A549 (cell line): ENCODE results near the gene DET1. TPM values are rescaled to one million over a fixed set of nuclear protein-coding genes. Genes with fewer than 3 reads are reported as not detected.

Experiments used
- ATAC-seq, 2 experiments: fragments of 200-7000 bp in 1 of 2; fragments of >200 bp in 1 of 2; cut with Nextera tagmentation in 1 of 2; cut with Tn5 transposase in 1 of 2; 3 replicates each; pipeline versions ENCODE4 v1.8.0 to v1.9.1; 2018 to 2020; ENCODE audit warnings: mild to moderate bottlenecking in 1 of 2, moderate library complexity in 1 of 2
- CTCF ChIA-PET: fragments of 300-600 bp; sonication (Branson Sonifier 250); formaldehyde crosslinking; extraction: SDS; loops from one replicate; lab custom pipeline; 2021; ENCODE audit warnings: antibody characterized with exemption, inconsistent platforms; lab: Yijun Ruan, JAX
- POLR2A ChIA-PET: fragments of 350-600 bp; formaldehyde crosslinking; extraction: SDS; loops from one replicate; lab custom pipeline; 2021; ENCODE audit warnings: antibody characterized with exemption, inconsistent platforms; lab: Yijun Ruan, JAX
- DNase-seq, 2 experiments: peaks; one replicate each; pipeline versions ENCODE4 v3.0.0 to v3.0.0-alpha.2; 2011 to 2016; ENCODE audit warnings: low read depth in 1 of 2, low spot score in 1 of 2
- FAIRE-seq: peaks from 2 replicates; lab custom pipeline; 2011; peaks lifted over from hg19 to GRCh38; lab: Jason Lieb, UNC
- H3K27ac ChIP-seq, 2 experiments: fragments of >200 bp; sonication (Bioruptor Twin); formaldehyde crosslinking; 3 replicates each; pipeline ENCODE4 v1.5.1; 2016 to 2017
- H3K4me1 ChIP-seq: fragments of >200 bp; sonication (Bioruptor Twin); formaldehyde crosslinking; 3 replicates; pipeline ENCODE4 v1.6.1; 2016
- H3K4me2 ChIP-seq: fragments of >200 bp; sonication (Bioruptor Twin); formaldehyde crosslinking; 3 replicates; pipeline ENCODE4 v1.6.1; 2016
- H3K4me3 ChIP-seq: fragments of >200 bp; sonication (Bioruptor Twin); formaldehyde crosslinking; 3 replicates; pipeline ENCODE4 v1.5.1; 2016
- H3K9me3 ChIP-seq: fragments of >200 bp; sonication (Bioruptor Twin); formaldehyde crosslinking; 3 replicates; pipeline ENCODE4 v1.6.1; 2016
- BHLHE40 ChIP-seq: IDR thresholded peaks from 2 replicates; pipeline ENCODE4 v1.6.1; 2012; ENCODE audit warnings: low read depth, low read length, inconsistent platforms
- CBX2 ChIP-seq: fragments of 200-600 bp; sonication (generic); IDR thresholded peaks from 2 replicates; pipeline ENCODE4 v1.6.1; 2016; ENCODE audit warnings: low read depth, mild to moderate bottlenecking, borderline replicate concordance
- CEBPB ChIP-seq, 2 experiments: fragments of >200 bp in 1 of 2; sonication (Bioruptor Twin) in 1 of 2; formaldehyde crosslinking in 1 of 2; IDR thresholded peaks; 2 replicates each; pipeline ENCODE4 v1.6.1; 2012 to 2016
- CHD2 ChIP-seq: fragments of 150-350 bp; IDR thresholded peaks from 2 replicates; pipeline ENCODE4 v1.6.1; 2014; ENCODE audit warnings: low read length; ENCODE audit not compliant: partially characterized antibody
- EHF ChIP-seq: fragments of 250-450 bp; sonication (Bioruptor Pico); IDR thresholded peaks from 2 replicates; pipeline ENCODE4 v1.5.0; 2020; ENCODE audit warnings: mild to moderate bottlenecking
- ELK1 ChIP-seq: fragments of 150-350 bp; IDR thresholded peaks from 2 replicates; pipeline ENCODE4 v1.6.1; 2014; ENCODE audit warnings: low read depth, mild to moderate bottlenecking, low read length
- EP300 ChIP-seq, 2 experiments: fragments of >200 bp; sonication (Bioruptor Twin); formaldehyde crosslinking; IDR thresholded peaks; 2 replicates in 1 of 2; 3 replicates in 1 of 2; pipeline ENCODE4 v1.6.1; 2016 to 2017
- FOSL2 ChIP-seq, 2 experiments: fragments of 450-650 bp in 1 of 2; fragments of >200 bp in 1 of 2; sonication (Bioruptor Twin) in 1 of 2; formaldehyde crosslinking; IDR thresholded peaks; 2 replicates each; pipeline versions ENCODE4 v1.5.0 to v1.6.1; 2016 to 2020; ENCODE audit warnings: mild to moderate bottlenecking in 1 of 2, moderate library complexity in 1 of 2
- FOXS1 ChIP-seq: fragments of 250-450 bp; sonication (Bioruptor Pico); IDR thresholded peaks from 2 replicates; pipeline ENCODE4 v1.5.0; 2020; ENCODE audit warnings: mild to moderate bottlenecking, moderate library complexity
- HOXB13 ChIP-seq: fragments of 250-450 bp; sonication (Bioruptor Pico); IDR thresholded peaks from 2 replicates; pipeline ENCODE4 v1.5.0; 2020; ENCODE audit warnings: low read depth, mild to moderate bottlenecking, moderate library complexity
- HOXB5 ChIP-seq: fragments of 250-450 bp; sonication (Bioruptor Pico); IDR thresholded peaks from 2 replicates; pipeline ENCODE4 v1.5.0; 2020; ENCODE audit warnings: mild to moderate bottlenecking, moderate library complexity
- KDM5A ChIP-seq: fragments of 200-600 bp; sonication (generic); IDR thresholded peaks from 2 replicates; pipeline ENCODE4 v1.6.1; 2016; ENCODE audit warnings: antibody characterized with exemption, mild to moderate bottlenecking
- MAFK ChIP-seq: fragments of 450-650 bp; IDR thresholded peaks from 2 replicates; pipeline ENCODE4 v1.6.1; 2014; ENCODE audit not compliant: partially characterized antibody
- MAX ChIP-seq: IDR thresholded peaks from 2 replicates; pipeline ENCODE4 v1.6.1; 2012
- PHF8 ChIP-seq: fragments of 200-600 bp; sonication (generic); IDR thresholded peaks from 2 replicates; pipeline ENCODE4 v1.6.1; 2016; ENCODE audit warnings: low read depth, mild to moderate bottlenecking, antibody characterized with exemption, moderate library complexity, borderline replicate concordance
- REST ChIP-seq: fragments of 200-600 bp; sonication (generic); IDR thresholded peaks from 2 replicates; pipeline ENCODE4 v1.6.1; 2016; ENCODE audit warnings: antibody characterized with exemption, mild to moderate bottlenecking, moderate library complexity
- RNF2 ChIP-seq: fragments of 200-600 bp; sonication (generic); IDR thresholded peaks from 2 replicates; pipeline ENCODE4 v1.6.1; 2016; ENCODE audit warnings: low read depth, mild to moderate bottlenecking, antibody characterized with exemption, moderate library complexity, borderline replicate concordance
- ZNF302 ChIP-seq: fragments of 250-450 bp; sonication (Bioruptor Pico); IDR thresholded peaks from 2 replicates; pipeline ENCODE4 v1.9.0; 2021; ENCODE audit warnings: inconsistent platforms, mild to moderate bottlenecking, moderate library complexity
- ZSCAN20 ChIP-seq: fragments of 250-450 bp; sonication (Bioruptor Pico); IDR thresholded peaks from 2 replicates; pipeline ENCODE4 v1.8.0; 2022; ENCODE audit warnings: mild to moderate bottlenecking, moderate library complexity
- WGBS: methylation state at CpG from one replicate; pipeline ENCODE4 v1.1.6; 2017; ENCODE audit errors: missing lambda C conversion rate; 5-methylcytosine and 5-hydroxymethylcytosine counted together
- polyA plus RNA-seq, 4 experiments: library from polyadenylated mRNA; depleted of rRNA in 3 of 4; stranded (reverse); fragments of >200 nt; fragmentation: RNase III in 1 of 4; extraction: RNeasy Plus Mini Kit Qiagen cat#74134 plus additional on column Dnase treatment in 1 of 4; gene quantifications; 2 replicates in 3 of 4; 3 replicates in 1 of 4; pipeline ENCODE4 v1.2.3, GENCODE V29; 2011 to 2017

Gene DET1
- polyA plus RNA-seq, 2 of the 4 experiments (the other 2 are of a cell fraction), result 3.9 to 12.4 TPM

DNA sequence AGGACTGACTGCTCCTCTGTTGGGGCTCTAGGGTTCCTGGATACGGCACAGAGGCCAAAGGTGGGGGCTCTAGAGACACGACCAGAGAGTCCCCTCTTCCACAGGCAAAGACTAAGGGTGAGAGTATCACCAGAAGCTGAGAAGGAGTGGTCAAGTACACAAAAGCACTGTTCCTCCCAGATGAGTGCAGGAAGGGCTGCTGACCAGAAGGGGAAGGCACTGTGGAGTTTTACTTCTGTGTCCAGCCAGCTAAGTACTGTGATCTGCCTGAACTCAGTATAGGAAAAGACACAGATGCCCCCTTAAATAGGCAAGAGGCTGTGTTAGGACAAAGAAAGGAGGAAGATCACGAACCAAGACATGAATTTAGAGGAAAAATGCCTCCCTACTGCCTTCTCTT lies 67.3 kb downstream of the DET1 start:
- CTCF ChIA-PET, result interaction anchor here (1.5 to 3.3 kb wide), 3 partner anchors 24 to 355 kb away, joined by 6 to 21 read pairs (median 17); no protein-coding TSS in a partner anchor
- Histone ChIP-seq H3K4me1 (no peaks in the 10 kb centered on the region), H3K27ac (no peak overlapping the region), H3K4me2 (no peak overlapping the region), H3K9me3 (no peaks in the 10 kb centered on the region), H3K4me3 (no peak overlapping the region)
- POLR2A ChIA-PET, result interaction anchor here (2.0 kb wide), 1 partner anchor 12 kb away, joined by 9 read pairs; the partner anchor contains the start of genes MRPL46 and MRPS11
- TF ChIP-seq FOXS1 (CRISPR knock-in tag), result no peak
- TF ChIP-seq ZNF302 (CRISPR knock-in tag), result no peak
- no peak for TF ChIP-seq ELK1
- no peak for TF ChIP-seq ZSCAN20
- no peak for TF ChIP-seq PHF8
- 79% methylated on average over 3 of the region's 3 CpGs for WGBS
- no peak for FAIRE-seq
- DNase-seq, result peak in 1 of 2 experiments; percentile 16
- peak in 1 of 2 experiments; percentile 64; a peak in 3 of 6 replicates for ATAC-seq

GRCh38 chr15:88477904-88478303 lies 68.6 kb downstream of the DET1 start:
- Histone ChIP-seq H3K9me3 (no peaks in the 10 kb centered on the region), H3K4me2 (no peak overlapping the region), H3K4me3 (no peak overlapping the region), H3K4me1 (no peaks in the 10 kb centered on the region), H3K27ac (no peak overlapping the region)
- ChIA-PET CTCF (interaction anchor here (1.0 to 3.3 kb wide), 13 partner anchors 9 to 357 kb away, joined by 3 to 21 read pairs (median 6); partner anchors contain the start of genes AEN, MRPL46 and MRPS11), POLR2A (interaction anchor here (2.0 kb wide), 1 partner anchor 11 kb away, joined by 9 read pairs; the partner anchor contains the start of genes MRPL46 and MRPS11)
- DNase-seq (no peak), ATAC-seq (no peak), FAIRE-seq (no peak)
- WGBS, result 95% methylated on average over 5 of the region's 5 CpGs
- TF ChIP-seq KDM5A, result no peak
- no peak for TF ChIP-seq MAX
- TF ChIP-seq ZSCAN20, result no peak
- no peak for TF ChIP-seq RNF2
- TF ChIP-seq EP300 (IDR thresholded peaks at IDR 0.05), result no peak
- TF ChIP-seq BHLHE40, result no peak
- no peak for TF ChIP-seq HOXB5 (CRISPR knock-in tag)
- TF ChIP-seq EHF, result no peak
- no peak for TF ChIP-seq MAFK
- no peak for TF ChIP-seq HOXB13 (CRISPR knock-in tag)
- no peak for TF ChIP-seq REST
- TF ChIP-seq CEBPB (IDR thresholded peaks at IDR 0.05), result no peak
- no peak for TF ChIP-seq CHD2
- no peak for TF ChIP-seq CBX2
- TF ChIP-seq FOSL2 (IDR thresholded peaks at IDR 0.05), result no peak
- TF ChIP-seq FOSL2 (CRISPR knock-in tag; IDR thresholded peaks at IDR 0.05), result no peak
